Measurements from ENCODE around the gene FHOD3. TPM values are rescaled to one million over a fixed set of nuclear protein-coding genes. Genes with fewer than 3 reads are reported as not detected.

FHOD3 gene
- total and polyA plus RNA-seq, 9 of the 15 experiments (the other 6 are each of a cell fraction or from before 2014, with no cell fraction given): 0.11 TPM; not detected in 8

DNA sequence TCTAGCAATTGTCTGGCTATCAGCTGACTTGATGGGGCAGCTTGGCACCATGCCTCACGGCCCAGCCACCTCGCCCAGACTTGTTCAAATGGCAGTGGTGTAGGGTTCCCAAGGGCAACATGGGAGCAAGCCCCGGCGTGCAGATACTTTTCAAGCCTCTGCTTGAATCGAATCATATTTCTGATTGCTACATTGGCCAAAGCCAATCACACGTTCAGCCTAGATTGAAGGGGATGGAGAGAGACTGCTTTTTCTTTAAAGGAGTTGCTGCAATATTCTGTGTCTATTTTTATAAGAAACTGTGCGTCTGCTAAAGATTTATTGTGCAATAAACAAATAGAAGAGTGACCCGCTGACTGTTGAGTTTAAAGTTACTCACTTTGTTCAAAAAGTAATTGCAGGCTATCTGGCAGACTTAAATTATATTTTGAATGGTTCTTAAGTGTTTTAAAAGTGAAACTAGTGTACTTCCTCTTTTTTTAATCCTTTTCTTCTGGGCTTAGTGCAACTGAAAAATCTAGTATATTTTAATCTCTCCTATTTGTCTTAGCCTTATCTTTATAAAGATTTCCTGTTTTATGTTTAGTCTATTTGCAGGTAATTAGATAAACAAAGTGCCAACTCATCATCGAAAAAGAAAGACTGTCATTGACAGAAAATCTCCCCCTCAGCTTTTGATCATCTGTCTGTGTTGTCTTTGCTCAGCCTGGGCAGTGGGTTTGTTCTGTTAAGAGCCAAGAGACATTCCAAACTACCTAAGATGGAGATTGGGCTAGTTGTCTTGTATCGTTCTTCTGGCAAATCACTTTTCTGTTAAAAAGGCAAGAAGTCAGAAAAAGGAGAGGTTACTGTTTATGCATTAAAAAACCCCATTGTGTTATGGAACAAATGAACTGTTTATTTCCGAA is 375.2 kb downstream of the FHOD3 start:
- Histone ChIP-seq H3K9me1 (ENCODE audit: control insufficient read depth, insufficient read depth, low read length) (no peaks in the 10 kb centered on the region), H3K36me3 (ENCODE audit: control insufficient read depth, insufficient read depth, low read length) (no peaks in the 10 kb centered on the region), H2AFZ (ENCODE audit: low read depth, low read length) (no peak overlapping the region), H3K27ac (ENCODE audit: extremely low read depth, low read depth, low read length) (no peak overlapping the region), H3K4me3 (no peak overlapping the region), H3K79me2 (ENCODE audit: control insufficient read depth, insufficient read depth, low read length) (no peaks in the 10 kb centered on the region), H3K9ac (ENCODE audit: insufficient read depth in 1 of 2, low read depth in 2 of 2, low read length in 2 of 2) (no peak overlapping the region), H3K27me3 (ENCODE audit: control insufficient read depth in 2 of 2, insufficient read depth in 2 of 2, low read length in 2 of 2) (no peaks in the 10 kb centered on the region), H3K9me3 (replicated peaks; ENCODE audit: control insufficient read depth, insufficient read depth, low read depth, low read length) (no peaks in the 10 kb centered on the region), H4K20me1 (replicated peaks; ENCODE audit: control insufficient read depth, insufficient read depth, low read length) (no peaks in the 10 kb centered on the region), H3K4me1 (replicated peaks in 1 of 2; ENCODE audit: control insufficient read depth in 2 of 2, insufficient read depth in 2 of 2, low read length in 2 of 2) (no peaks in the 10 kb centered on the region), H3K4me2 (ENCODE audit: insufficient read depth, low read length) (no peak overlapping the region)
- CTCF ChIA-PET (ENCODE audit: low intra/inter-chr PET ratio): no interaction called here
- WGBS (ENCODE audit: insufficient coverage, low coverage, missing lambda C conversion rate): 1% methylated on average over 11 of the region's 11 CpGs
- DNase-seq (ENCODE audit: extremely low read depth in 1 of 4, low spot score in 3 of 4): no peak
- FAIRE-seq: no peak
- in situ Hi-C loops (cut with MboI): no loop called here
- no peak for ATAC-seq
- no TSS peak for BruUV-seq (replicated peaks)
- POLR2A ChIA-PET: no interaction called here
- intact Hi-C loops (cut with micrococcal nuclease): no loop called here
- TF ChIP-seq NFE2 (IDR thresholded peaks at IDR 0.05; ENCODE audit: low read depth): peak; percentile 8; the same call in 1 of the 2 replicates
- TF ChIP-seq RFX7 (CRISPR knock-in tag; IDR thresholded peaks at IDR 0.05): no peak
- TF ChIP-seq MAFG (tag; conservative IDR thresholded peaks at IDR 0.05): peak; percentile 35; the same call in 1 of the 2 replicates
- TF ChIP-seq ZBTB17 (CRISPR knock-in tag; IDR thresholded peaks at IDR 0.05): no peak
- TF ChIP-seq CEBPG (CRISPR knock-in tag; IDR thresholded peaks at IDR 0.05): no peak
- peak; percentile 60 to 92 for TF ChIP-seq CEBPG (tag; conservative IDR thresholded peaks at IDR 0.05 in 1 of 2, IDR thresholded peaks at IDR 0.05 in 1 of 2)
- peak; percentile 77 for TF ChIP-seq CEBPB (tag; IDR thresholded peaks at IDR 0.05)

All from K562 (cell line).